Stomach (tissue), 4 donors: ENCODE data around the gene TBCC.

ENCODE experiments used
- CTCF ChIP-seq, 7 experiments: fragments of 450-650 bp in 4 of 7; fragments of 200-600 bp in 3 of 7; sonication (generic) in 3 of 7; IDR thresholded peaks; one replicate each; pipeline ENCODE4 v1.5.1; 2016 to 2019; ENCODE audit warnings: antibody characterized with exemption in 7 of 7, control low read depth in 2 of 7, mild to moderate bottlenecking in 1 of 7
- POLR2A ChIP-seq, 4 donors: fragments of 450-650 bp; IDR thresholded peaks; one replicate each; pipeline ENCODE4 v1.6.1; 2016; ENCODE audit warnings: antibody characterized with exemption in 4 of 4, control low read depth in 2 of 4, mild to moderate bottlenecking in 1 of 4, moderate library complexity in 1 of 4
- POLR2AphosphoS5 ChIP-seq, 3 donors: sonication (generic); formaldehyde crosslinking; IDR thresholded peaks; one replicate each; pipeline ENCODE4 v1.6.1; 2016; ENCODE audit warnings: antibody characterized with exemption in 3 of 3

DNA sequence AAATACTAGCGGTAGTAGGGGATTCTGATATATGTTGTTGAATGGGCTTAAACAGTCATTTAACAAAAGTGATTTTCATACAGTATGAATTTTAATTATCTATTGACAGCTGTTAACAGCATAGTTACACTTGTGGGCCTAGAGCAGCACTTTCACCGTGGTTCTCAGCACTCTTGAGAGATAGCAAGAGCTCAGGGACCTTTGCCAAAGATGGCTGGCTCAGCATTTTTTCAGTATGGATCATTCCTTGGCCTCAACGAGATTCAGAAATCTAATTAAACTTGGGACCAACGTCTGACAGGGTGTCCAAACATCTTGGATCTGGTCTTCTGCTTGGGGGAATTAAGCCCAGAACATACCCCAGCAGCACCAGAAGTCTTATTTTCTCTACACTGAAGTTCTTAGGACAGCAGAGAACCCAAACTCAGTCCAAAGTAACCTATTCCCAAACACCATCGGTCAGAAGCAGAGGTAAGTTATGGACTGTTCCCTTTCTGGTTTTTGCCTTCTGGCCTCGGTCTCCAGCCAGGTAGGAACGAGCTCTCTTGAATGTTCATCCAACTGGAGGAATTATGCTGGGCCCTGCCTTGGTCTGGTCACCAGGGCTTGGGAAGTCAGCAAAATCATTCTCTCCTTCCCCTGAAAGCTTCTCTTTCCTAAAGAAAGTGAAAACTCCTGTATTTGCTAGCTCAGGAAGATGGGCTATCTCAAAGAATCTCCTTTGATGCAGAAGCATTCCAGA lies 49.2 kb downstream of the TBCC start:
- no peak for TF ChIP-seq CTCF (IDR thresholded peaks at IDR 0.05)
- TF ChIP-seq POLR2AphosphoS5 (IDR thresholded peaks at IDR 0.05) = no peak
- no peak for TF ChIP-seq POLR2A (IDR thresholded peaks at IDR 0.05)
